Peyer's patch (tissue), 4 donors: Measurements from ENCODE around the gene ARAP2. TPM values are rescaled to one million over a fixed set of nuclear protein-coding genes. Genes with fewer than 3 reads are reported as not detected.
A peak's percentile ranks its signal among the peaks of the same experiment; 100 is the strongest.

Experiments used
- DNase-seq, 3 donors: peaks; one replicate each; pipeline ENCODE4 v3.0.0-alpha.2; 2017 to 2019
- H3K27ac ChIP-seq, 4 donors: fragments of 200-600 bp; sonication (generic); one replicate each; pipeline ENCODE4 v1.5.1; 2016 to 2019
- H3K27me3 ChIP-seq, 2 donors: fragments of 200-600 bp; sonication (generic); one replicate each; pipeline ENCODE4 v1.5.1; 2019
- H3K36me3 ChIP-seq, 3 donors: fragments of 200-600 bp; sonication (generic); one replicate each; pipeline ENCODE4 v1.5.1; 2016 to 2019
- H3K4me1 ChIP-seq, 4 donors: fragments of 200-600 bp; sonication (generic); one replicate each; pipeline ENCODE4 v1.5.1; 2016 to 2019
- H3K4me3 ChIP-seq, 4 donors: fragments of 200-600 bp; sonication (generic); 1 replicate in 3 of 4; 2 replicates in 1 of 4; pipeline ENCODE4 v1.5.1; 2016 to 2019; ENCODE audit warnings: mild to moderate bottlenecking in 1 of 4
- H3K9me3 ChIP-seq, 4 donors: fragments of 200-600 bp; sonication (generic); one replicate each; pipeline ENCODE4 v1.5.1; 2016 to 2019; ENCODE audit warnings: mild to moderate bottlenecking in 1 of 4
- POLR2A ChIP-seq, 2 donors: fragments of 450-650 bp; IDR thresholded peaks; one replicate each; pipeline ENCODE4 v1.5.1; 2017; ENCODE audit warnings: antibody characterized with exemption in 2 of 2, mild to moderate bottlenecking in 2 of 2, moderate library complexity in 2 of 2
- total RNA-seq, 4 donors: library from RNA; depleted of rRNA; stranded (reverse); fragments of >200 nt; gene quantifications; one replicate each; pipeline ENCODE4 v1.1.0, GENCODE V29; 2016
- TF ChIP-seq, protein P1 (sequence below), 6 experiments: fragments of 450-650 bp in 4 of 6; fragments of 200-600 bp in 2 of 6; sonication (generic) in 1 of 6; IDR thresholded peaks; one replicate each; pipeline ENCODE4 v1.5.1; 2017 to 2019; ENCODE audit warnings: antibody characterized with exemption in 6 of 6, mild to moderate bottlenecking in 3 of 6, moderate library complexity in 1 of 6

The ARAP2 gene
- total RNA-seq, 4 donors from 2014 or later = 66.8 to 115 (median 81.9) TPM

DNA sequence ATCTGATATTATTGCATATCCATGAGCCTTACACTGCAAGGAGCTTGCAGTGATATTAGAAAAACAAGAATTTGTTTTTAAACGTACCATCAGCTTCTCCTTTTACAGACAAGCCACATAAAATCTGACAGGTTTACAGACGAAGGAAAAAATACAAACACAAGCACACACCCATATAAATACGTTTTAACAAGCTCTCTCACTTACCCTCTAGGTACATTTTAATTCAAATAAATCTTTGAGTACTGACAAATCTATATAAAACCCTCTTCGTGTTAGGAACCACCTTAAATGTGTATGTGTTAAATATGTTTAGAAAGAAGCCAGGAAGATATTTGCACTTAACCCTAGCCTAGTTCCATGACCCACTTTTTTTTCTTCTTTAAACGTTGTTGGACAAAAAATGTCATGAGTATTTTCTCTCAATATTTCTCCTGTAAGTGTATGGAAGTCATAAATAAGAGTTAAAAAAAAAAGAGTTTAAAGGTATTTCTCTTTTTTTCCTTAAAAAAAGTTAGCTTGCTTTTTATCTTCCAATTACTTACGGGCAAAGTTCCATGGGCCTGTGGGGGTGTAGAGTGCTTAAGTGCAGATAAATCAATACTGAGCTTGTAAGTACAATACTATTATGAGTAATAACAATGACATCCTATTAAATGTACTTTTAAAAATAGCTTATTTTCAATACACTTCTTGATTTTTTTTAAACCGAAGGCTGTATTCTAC is 1.5 kb downstream of the ARAP2 start:
- Histone ChIP-seq H3K27ac (peak overlapping the region; percentile 95 to 98 (median 97)), H3K4me3 (peak overlapping the region; percentile 83 to 95 (median 89)), H3K9me3 (no peaks in the 10 kb centered on the region), H3K27me3 (no peaks in the 10 kb centered on the region), H3K4me1 (peaks cover 0 to 9% (median 0%) of the 10 kb centered on the region in 4 donors), H3K36me3 (no peaks in the 10 kb centered on the region)
- no peak for TF ChIP-seq POLR2A (IDR thresholded peaks at IDR 0.05)
- TF ChIP-seq, protein P1, sequence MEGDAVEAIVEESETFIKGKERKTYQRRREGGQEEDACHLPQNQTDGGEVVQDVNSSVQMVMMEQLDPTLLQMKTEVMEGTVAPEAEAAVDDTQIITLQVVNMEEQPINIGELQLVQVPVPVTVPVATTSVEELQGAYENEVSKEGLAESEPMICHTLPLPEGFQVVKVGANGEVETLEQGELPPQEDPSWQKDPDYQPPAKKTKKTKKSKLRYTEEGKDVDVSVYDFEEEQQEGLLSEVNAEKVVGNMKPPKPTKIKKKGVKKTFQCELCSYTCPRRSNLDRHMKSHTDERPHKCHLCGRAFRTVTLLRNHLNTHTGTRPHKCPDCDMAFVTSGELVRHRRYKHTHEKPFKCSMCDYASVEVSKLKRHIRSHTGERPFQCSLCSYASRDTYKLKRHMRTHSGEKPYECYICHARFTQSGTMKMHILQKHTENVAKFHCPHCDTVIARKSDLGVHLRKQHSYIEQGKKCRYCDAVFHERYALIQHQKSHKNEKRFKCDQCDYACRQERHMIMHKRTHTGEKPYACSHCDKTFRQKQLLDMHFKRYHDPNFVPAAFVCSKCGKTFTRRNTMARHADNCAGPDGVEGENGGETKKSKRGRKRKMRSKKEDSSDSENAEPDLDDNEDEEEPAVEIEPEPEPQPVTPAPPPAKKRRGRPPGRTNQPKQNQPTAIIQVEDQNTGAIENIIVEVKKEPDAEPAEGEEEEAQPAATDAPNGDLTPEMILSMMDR (IDR thresholded peaks at IDR 0.05) = no peak
- DNase-seq = no peak

DNA sequence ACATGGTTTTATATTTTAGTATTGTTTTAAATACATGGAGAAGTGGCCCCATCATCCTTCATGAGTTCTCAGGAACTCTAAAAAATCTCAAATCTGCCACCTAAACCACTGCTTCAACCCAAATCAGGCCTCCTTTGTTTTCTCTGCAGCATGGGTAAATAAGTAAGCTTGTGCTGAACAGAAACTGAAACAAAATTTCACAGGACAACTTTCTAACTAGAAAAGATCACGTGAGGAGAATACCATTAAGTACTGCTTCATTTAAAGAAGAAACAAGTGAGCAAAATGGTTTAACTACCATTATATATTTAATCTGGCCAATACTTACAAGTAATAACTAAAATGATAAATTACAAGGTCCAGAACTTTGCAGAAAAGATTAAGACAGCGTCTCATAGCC is 2.5 kb downstream of the ARAP2 start:
- Histone ChIP-seq H3K4me3 (peak overlapping the region; percentile 10 to 95 (median 89)), H3K27ac (peak overlapping the region; percentile 15 to 98 (median 96)), H3K36me3 (no peaks in the 10 kb centered on the region), H3K27me3 (no peaks in the 10 kb centered on the region), H3K9me3 (no peaks in the 10 kb centered on the region), H3K4me1 (peaks cover 0 to 9% (median 0%) of the 10 kb centered on the region in 4 donors)
- DNase-seq = no peak
- TF ChIP-seq POLR2A (IDR thresholded peaks at IDR 0.05) = no peak
- TF ChIP-seq, protein P1 (IDR thresholded peaks at IDR 0.05) = no peak

DNA sequence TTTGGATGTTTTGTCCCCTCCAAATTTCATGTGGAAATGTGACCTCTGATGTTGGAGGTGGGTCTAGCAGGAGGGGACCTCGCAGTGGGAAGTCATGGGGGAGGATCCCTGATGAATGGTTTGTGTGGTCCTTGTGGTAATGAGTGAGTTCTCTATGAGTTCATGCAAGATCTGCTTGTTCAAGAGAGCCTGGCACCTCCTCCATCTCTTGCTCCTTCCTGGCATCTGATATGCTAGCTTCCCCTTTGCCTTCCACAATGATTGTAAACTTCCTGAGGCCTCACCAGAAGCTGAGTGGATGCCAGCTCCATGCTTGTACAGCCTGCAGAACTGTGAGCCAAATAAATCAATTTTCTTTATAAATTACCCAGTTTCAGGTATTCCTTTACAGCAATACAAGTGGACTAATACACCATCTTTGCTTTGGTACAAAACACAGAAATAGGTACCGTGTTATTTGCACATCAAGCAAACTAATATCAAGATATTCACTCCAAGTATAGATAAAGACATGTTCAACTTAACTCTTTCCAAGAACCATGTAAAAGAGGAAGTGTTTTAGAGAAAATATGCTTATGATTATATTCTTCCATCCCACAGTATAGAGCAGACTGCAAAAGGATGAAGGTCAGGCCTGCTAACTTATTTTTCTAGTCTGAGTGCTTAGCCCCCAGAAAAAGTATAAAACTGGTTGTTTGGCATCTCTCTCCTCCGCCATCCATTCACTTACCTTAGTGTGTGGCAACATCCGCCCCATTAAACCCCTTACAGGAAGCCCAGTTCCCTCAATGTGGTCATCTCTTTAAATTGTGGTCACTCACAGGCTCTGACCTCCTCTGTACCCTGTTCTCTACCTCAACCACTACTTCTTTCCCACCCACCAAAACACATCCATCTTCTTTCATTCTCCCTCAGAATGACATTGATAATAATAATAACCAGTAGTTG is 6.7 kb downstream of the ARAP2 start:
- DNase-seq = no peak
- Histone ChIP-seq H3K9me3 (no peaks in the 10 kb centered on the region), H3K27me3 (no peaks in the 10 kb centered on the region), H3K4me3 (no peak overlapping the region), H3K27ac (no peak overlapping the region), H3K4me1 (peaks cover 0 to 9% (median 0%) of the 10 kb centered on the region in 4 donors), H3K36me3 (no peaks in the 10 kb centered on the region)
- TF ChIP-seq POLR2A (IDR thresholded peaks at IDR 0.05) = no peak
- TF ChIP-seq, protein P1 (IDR thresholded peaks at IDR 0.05) = no peak

DNA sequence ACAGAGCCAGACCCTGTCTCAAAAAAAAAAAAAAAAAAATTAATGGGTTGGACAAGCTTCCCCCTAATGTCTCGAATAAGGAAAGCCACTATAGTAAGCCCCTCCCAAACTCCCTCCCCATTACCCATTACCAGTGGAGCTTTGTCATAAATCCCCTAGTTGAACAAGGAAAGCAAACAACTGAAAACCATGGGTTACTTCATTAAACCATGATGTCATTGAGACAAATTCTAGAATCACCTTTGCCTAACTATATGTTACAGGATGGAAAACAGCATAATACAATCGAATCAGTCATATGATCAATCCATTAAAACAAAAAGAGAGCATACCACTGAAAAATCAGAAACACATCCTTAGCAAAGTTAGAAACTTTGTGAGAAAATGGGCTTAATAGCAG is 8.2 kb downstream of the ARAP2 start:
- Histone ChIP-seq H3K36me3 (no peaks in the 10 kb centered on the region), H3K27me3 (no peaks in the 10 kb centered on the region), H3K9me3 (no peaks in the 10 kb centered on the region), H3K27ac (no peak overlapping the region), H3K4me1 (peaks cover 0 to 5% (median 0%) of the 10 kb centered on the region in 4 donors), H3K4me3 (no peak overlapping the region)
- no peak for DNase-seq
- TF ChIP-seq POLR2A (IDR thresholded peaks at IDR 0.05) = no peak
- TF ChIP-seq, protein P1 (IDR thresholded peaks at IDR 0.05) = no peak

DNA sequence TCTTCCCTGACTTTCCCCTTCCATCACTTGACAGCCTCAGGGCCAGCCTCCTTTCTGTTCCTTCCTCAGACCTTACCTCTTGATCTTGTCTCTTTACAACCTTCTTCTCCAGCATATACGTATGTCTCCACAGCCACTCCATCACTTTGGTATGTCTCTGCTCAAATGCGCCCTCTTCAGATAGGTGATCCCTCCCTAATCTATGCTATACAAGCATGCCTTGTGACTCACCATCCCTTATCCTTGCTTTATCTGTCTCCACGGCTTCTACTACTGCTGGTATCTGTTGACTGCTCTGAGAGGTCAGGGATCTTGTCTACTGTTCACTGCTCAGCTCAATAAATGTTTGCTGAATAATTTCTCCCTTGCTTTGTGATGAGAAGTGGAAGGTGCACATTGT is 9.0 kb downstream of the ARAP2 start:
- peaks cover 0 to 2% (median 0%) of the 10 kb centered on the region in 4 donors for H3K4me1 ChIP-seq
- no peak overlapping the region for H3K4me3 ChIP-seq
- peak in 1 of 3 donors; percentile 56 for DNase-seq
- no peaks in the 10 kb centered on the region for H3K27me3 ChIP-seq
- no peaks in the 10 kb centered on the region for H3K36me3 ChIP-seq
- no peak overlapping the region for H3K27ac ChIP-seq
- TF ChIP-seq POLR2A (IDR thresholded peaks at IDR 0.05) = no peak
- TF ChIP-seq, protein P1 (IDR thresholded peaks at IDR 0.05) = no peak
- no peaks in the 10 kb centered on the region for H3K9me3 ChIP-seq
